DOHH2 (cell line): ENCODE results near the gene INSYN2B.

Experiments used
- H3F3A ChIP-seq: fragments of 200-600 bp; sonication (generic), shearing (Covaris generic); 2 replicates; pipeline ENCODE4 v1.6.0; 2016; ENCODE audit warnings: antibody characterized with exemption, mild to moderate bottlenecking; ENCODE audit not compliant: control insufficient read depth, insufficient read depth
- H3K27ac ChIP-seq: fragments of 200-600 bp; sonication (generic); 2 replicates; pipeline ENCODE4 v1.5.1; 2014; ENCODE audit warnings: low read depth, mild to moderate bottlenecking, low read length, moderate library complexity
- H3K27me3 ChIP-seq: fragments of 200-600 bp; sonication (generic); 2 replicates; pipeline ENCODE4 v1.6.1; 2014; ENCODE audit warnings: mild to moderate bottlenecking, low read length, mixed read lengths; ENCODE audit not compliant: control insufficient read depth
- H3K36me3 ChIP-seq: fragments of 200-600 bp; sonication (generic); 2 replicates; pipeline ENCODE4 v1.6.1; 2014; ENCODE audit warnings: mild to moderate bottlenecking, low read length, moderate library complexity, mixed read lengths; ENCODE audit not compliant: control insufficient read depth
- H3K4me1 ChIP-seq: fragments of 200-600 bp; sonication (generic); 2 replicates; pipeline ENCODE4 v1.6.1; 2014; ENCODE audit warnings: mild to moderate bottlenecking, low read length, mixed read lengths; ENCODE audit not compliant: control insufficient read depth
- H3K4me2 ChIP-seq: fragments of 200-600 bp; sonication (generic); 2 replicates; pipeline ENCODE4 v1.6.0; 2014; ENCODE audit warnings: mild to moderate bottlenecking, low read length, moderate library complexity
- H3K4me3 ChIP-seq: fragments of 200-600 bp; sonication (generic); 2 replicates; pipeline ENCODE4 v1.5.1; 2014; ENCODE audit warnings: mild to moderate bottlenecking, low read length, mixed read lengths
- H3K79me2 ChIP-seq: fragments of 200-600 bp; sonication (generic); 2 replicates; pipeline ENCODE4 v1.6.1; 2014; ENCODE audit warnings: mild to moderate bottlenecking, low read length, mixed read lengths; ENCODE audit not compliant: control insufficient read depth
- H3K9me2 ChIP-seq: fragments of 200-600 bp; sonication (generic); replicated peaks from 2 replicates; pipeline ENCODE4 v1.6.1; 2014; ENCODE audit warnings: mild to moderate bottlenecking, low read length, mixed read lengths; ENCODE audit not compliant: control insufficient read depth
- H3K9me3 ChIP-seq: fragments of 200-600 bp; sonication (generic); 2 replicates; pipeline ENCODE4 v1.6.1; 2014; ENCODE audit warnings: antibody characterized with exemption, low read length, mixed read lengths; ENCODE audit not compliant: control insufficient read depth, insufficient read depth
- H4K20me1 ChIP-seq: fragments of 200-600 bp; sonication (generic); 2 replicates; pipeline ENCODE4 v1.6.0; 2014; ENCODE audit warnings: low read depth, mild to moderate bottlenecking, antibody characterized with exemption, low read length, moderate library complexity; ENCODE audit not compliant: control insufficient read depth, insufficient read depth
- CTCF ChIP-seq: fragments of 200-600 bp; sonication (generic); IDR thresholded peaks from one replicate; pipeline ENCODE4 v1.5.1; 2014; ENCODE audit warnings: antibody characterized with exemption, mild to moderate bottlenecking, low read depth, low read length; ENCODE audit not compliant: poor library complexity, severe bottlenecking
- EZH2phosphoT487 ChIP-seq: fragments of 200-600 bp; sonication (generic); IDR thresholded peaks from 2 replicates; pipeline ENCODE4 v1.6.1; 2017; ENCODE audit warnings: borderline replicate concordance, mild to moderate bottlenecking, antibody characterized with exemption, low read length, moderate library complexity, mixed read lengths

The INSYN2B gene

GRCh38 chr5:169980418-169981053 lies at the start of gene INSYN2B:
Gene INSYN2B (minus strand): TSS chr5:169980495. CDS start chr5:169883898, 96,597 bp downstream.
- Histone ChIP-seq H3K4me3 (no peak within 1 kb of the TSS), H3K36me3 (peaks cover 27% of the 10 kb centered on the region), H3K9me2 (no peaks in the 10 kb centered on the region), H3K27ac (no peak within 1 kb of the TSS), H3K79me2 (no peaks in the 10 kb centered on the region), H3F3A (peaks cover 4% of the 10 kb centered on the region; the same call in 1 of the 2 replicates), H4K20me1 (no peaks in the 10 kb centered on the region), H3K9me3 (no peaks in the 10 kb centered on the region), H3K27me3 (no peaks in the 10 kb centered on the region), H3K4me1 (no peaks in the 10 kb centered on the region), H3K4me2 (no peak within 1 kb of the TSS)
- TF ChIP-seq EZH2phosphoT487 (no peak), CTCF (peak; percentile 60)

GRCh38 chr5:170028124-170028523 lies 47.8 kb upstream of the INSYN2B start:
- H3K4me2 ChIP-seq, result no peak overlapping the region
- H3K4me1 ChIP-seq, result no peaks in the 10 kb centered on the region
- no peak for TF ChIP-seq EZH2phosphoT487
- no peak for TF ChIP-seq CTCF
- no peak overlapping the region for H3K4me3 ChIP-seq
- no peaks in the 10 kb centered on the region for H3K9me2 ChIP-seq
- H3K27me3 ChIP-seq, result no peaks in the 10 kb centered on the region
- no peak overlapping the region for H3K27ac ChIP-seq
- peaks cover 24% of the 10 kb centered on the region for H3K36me3 ChIP-seq
- no peaks in the 10 kb centered on the region for H4K20me1 ChIP-seq
- no peaks in the 10 kb centered on the region for H3K79me2 ChIP-seq
- no peaks in the 10 kb centered on the region for H3K9me3 ChIP-seq
- H3F3A ChIP-seq, result no peaks in the 10 kb centered on the region

GRCh38 chr5:170025853-170026252 lies 45.6 kb upstream of the INSYN2B start:
- H3K27ac ChIP-seq, result no peak overlapping the region
- H3K9me3 ChIP-seq, result no peaks in the 10 kb centered on the region
- no peak overlapping the region for H3K4me2 ChIP-seq
- peaks cover 29% of the 10 kb centered on the region for H3K36me3 ChIP-seq
- TF ChIP-seq CTCF (no peak), EZH2phosphoT487 (no peak)
- no peak overlapping the region for H3K4me3 ChIP-seq
- H3K79me2 ChIP-seq, result no peaks in the 10 kb centered on the region
- no peaks in the 10 kb centered on the region for H3K27me3 ChIP-seq
- H4K20me1 ChIP-seq, result no peaks in the 10 kb centered on the region
- H3K9me2 ChIP-seq, result no peaks in the 10 kb centered on the region
- H3F3A ChIP-seq, result no peaks in the 10 kb centered on the region
- H3K4me1 ChIP-seq, result no peaks in the 10 kb centered on the region
